Measurements from ENCODE around the gene IL17RC.
A peak's percentile ranks its signal among the peaks of the same experiment; 100 is the strongest.

Gene IL17RC

DNA sequence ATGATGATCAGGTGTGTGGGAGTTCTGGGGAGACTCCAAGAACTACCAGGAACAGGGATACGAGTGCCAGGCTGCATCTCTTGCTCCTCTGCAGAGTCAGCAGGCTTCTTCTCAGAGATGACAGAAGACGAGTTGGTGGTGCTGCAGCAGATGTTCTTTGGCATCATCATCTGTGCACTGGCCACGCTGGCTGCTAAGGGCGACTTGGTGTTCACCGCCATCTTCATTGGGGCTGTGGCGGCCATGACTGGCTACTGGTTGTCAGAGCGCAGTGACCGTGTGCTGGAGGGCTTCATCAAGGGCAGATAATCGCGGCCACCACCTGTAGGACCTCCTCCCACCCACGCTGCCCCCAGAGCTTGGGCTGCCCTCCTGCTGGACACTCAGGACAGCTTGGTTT, 27.4 kb downstream of the IL17RC start:
- no peak for TF ChIP-seq CTCF (IDR thresholded peaks at IDR 0.05; ENCODE audit: low read depth, low read length)

GRCh38 chr3:9945358-9945757, 28.5 kb downstream of the IL17RC start:
- TF ChIP-seq CTCF (IDR thresholded peaks at IDR 0.05; ENCODE audit: low read depth, low read length), result no peak
- no peak overlapping the region for H3K4me3 ChIP-seq (ENCODE audit: low read depth, low read length)

More for the DNA sequence above, 27.4 kb downstream of the IL17RC start:
- H3K4me3 ChIP-seq (ENCODE audit: low read depth, low read length), result no peak overlapping the region

GRCh38 chr3:9946112-9947024, 29.5 kb downstream of the IL17RC start:
- peak; percentile 67 for TF ChIP-seq CTCF (IDR thresholded peaks at IDR 0.05; ENCODE audit: low read depth, low read length)
- H3K4me3 ChIP-seq (ENCODE audit: low read depth, low read length), result peak overlapping the region; percentile 63

- peak overlapping the region; percentile 63 for H3K4me3 ChIP-seq (ENCODE audit: low read depth, low read length)
- TF ChIP-seq CTCF (IDR thresholded peaks at IDR 0.05; ENCODE audit: low read depth, low read length), result peak; percentile 60; the same call in 1 of the 2 replicates
Observed at GRCh38 chr3:9947025-9947995, 30.4 kb downstream of the IL17RC start.

- TF ChIP-seq CTCF (IDR thresholded peaks at IDR 0.05; ENCODE audit: low read depth, low read length), result no peak
- no peak overlapping the region for H3K4me3 ChIP-seq (ENCODE audit: low read depth, low read length)
Observed at GRCh38 chr3:9948586-9948985, 31.7 kb downstream of the IL17RC start.

- no peak for TF ChIP-seq CTCF (IDR thresholded peaks at IDR 0.05; ENCODE audit: low read depth, low read length)
- H3K4me3 ChIP-seq (ENCODE audit: low read depth, low read length), result no peak overlapping the region
Observed at GRCh38 chr3:9949115-9949514, 32.2 kb downstream of the IL17RC start.

All from WI38 (cell line).